Left lung (tissue), 10 donors: ENCODE results near the gene NAIF1. TPM values are rescaled to one million over a fixed set of nuclear protein-coding genes. Genes with fewer than 3 reads are reported as not detected.
A peak's percentile ranks its signal among the peaks of the same experiment; 100 is the strongest.
"Not testable (repeated sequence)": the region's sequence is repeated elsewhere in the genome, so short reads cannot be mapped to it uniquely, and the experiment has no call there.

Source experiments
- ATAC-seq: fragments of 200-7000 bp; cut with Tn5 transposase; one replicate; pipeline ENCODE4 v1.9.1; 2020; ENCODE audit warnings: moderate library complexity
- DNase-seq, 4 donors: peaks; one replicate each; pipeline ENCODE4 v3.0.0-alpha.2; 2013 to 2020
- H3K27ac ChIP-seq, 2 donors: fragments of 200-600 bp; sonication (generic) in 1 of 2; one replicate each; pipeline versions ENCODE4 v1.5.0 to v1.8.0; 2020 to 2021
- H3K27me3 ChIP-seq, 2 donors: fragments of 200-600 bp; sonication (generic) in 1 of 2; one replicate each; pipeline versions ENCODE4 v1.5.0 to v1.8.0; 2020 to 2021
- H3K36me3 ChIP-seq, 2 donors: fragments of 200-600 bp; sonication (generic) in 1 of 2; one replicate each; pipeline versions ENCODE4 v1.5.0 to v1.8.0; 2020 to 2021
- H3K4me1 ChIP-seq, 2 donors: fragments of 200-600 bp; one replicate each; pipeline ENCODE4 v1.8.0; 2021
- H3K4me3 ChIP-seq, 2 donors: fragments of 200-600 bp; sonication (generic) in 1 of 2; one replicate each; pipeline versions ENCODE4 v1.5.0 to v1.8.0; 2020 to 2021; ENCODE audit warnings: mild to moderate bottlenecking in 1 of 2
- H3K9me3 ChIP-seq, 2 donors: fragments of 200-600 bp; sonication (generic) in 1 of 2; one replicate each; pipeline versions ENCODE4 v1.5.0 to v1.8.0; 2020 to 2021
- intact Hi-C, 2 donors: fragments of 100-400 bp; cut with DNase I; formaldehyde crosslinking; loops; one replicate each; pipeline versions ENCODE4 v1.11.2 to v1.14.2; 2022
- polyA plus RNA-seq, 6 donors: library from polyadenylated mRNA; unstranded; fragments of 120-200 nt; gene quantifications; one replicate each; pipeline ENCODE4 v1.2.1, GENCODE V29; 2013; ENCODE audit not compliant: insufficient read length in 6 of 6
- total RNA-seq, 2 donors: library from RNA; stranded (reverse); fragmentation: NEBNext Ultra II Directional; extraction: Animal tissue kit (Norgen Biotek cat#: 25700); gene quantifications; one replicate each; pipeline ENCODE4 v1.2.1, GENCODE V29; 2021
- TF ChIP-seq, protein P1 (sequence below), 2 donors: fragments of 200-600 bp; sonication (generic) in 1 of 2; IDR thresholded peaks; one replicate each; pipeline versions ENCODE4 v1.5.0 to v1.8.0; 2021; ENCODE audit warnings: antibody characterized with exemption in 2 of 2
- donor health status: DM: no; HTN: yes; CAD: no.
- donor health status: DM: no; HTN: no; CAD: no.

The NAIF1 gene
- total and polyA plus RNA-seq, 8 donors = 7.7 to 11.5 (median 9.4) TPM

DNA sequence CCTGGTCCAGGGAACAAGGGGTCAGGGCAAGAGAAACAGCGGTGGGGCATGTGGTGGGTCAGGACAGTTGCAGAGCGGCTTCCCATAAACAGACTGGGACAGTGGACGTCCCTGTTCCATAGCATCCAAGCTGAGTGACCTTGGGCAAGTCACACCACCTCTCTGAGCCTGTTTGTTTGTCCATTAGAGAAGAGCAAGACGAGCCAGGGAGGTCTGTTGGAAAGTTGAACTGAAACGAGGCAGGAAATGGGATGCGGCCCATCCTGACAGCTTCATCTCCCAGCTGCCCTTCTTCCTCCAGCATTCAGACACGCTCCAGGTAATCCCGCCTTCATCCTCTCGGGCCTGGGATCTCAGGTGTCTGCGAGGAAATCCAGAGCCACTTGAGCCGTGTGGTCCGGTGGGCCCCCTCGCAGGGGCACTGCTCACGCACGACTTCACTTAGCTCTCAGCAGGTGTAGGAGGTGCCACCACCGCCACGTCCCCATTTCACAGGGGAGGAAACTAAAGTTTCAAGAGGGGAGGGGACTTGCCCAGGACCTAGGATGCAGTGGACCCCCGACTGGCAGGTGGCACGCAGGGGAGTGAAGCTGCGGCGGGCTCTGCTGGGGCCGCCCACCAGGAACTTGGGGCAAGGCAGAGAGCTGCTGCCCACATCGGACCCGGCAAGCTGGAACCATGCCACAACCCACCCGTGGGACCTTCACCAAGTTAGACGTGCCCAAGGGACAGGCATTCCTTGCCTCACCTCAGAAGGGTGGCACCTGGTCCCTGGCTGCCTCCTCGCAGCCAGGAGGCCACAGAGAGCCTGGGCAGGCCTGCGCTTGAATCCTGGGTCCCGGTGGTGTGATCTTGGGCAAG is 47.4 kb upstream of the NAIF1 start:
- H3K36me3 ChIP-seq = peaks cover 0 to 19% of the 10 kb centered on the region in 2 donors
- no peaks in the 10 kb centered on the region for H3K9me3 ChIP-seq
- no peak overlapping the region for H3K4me3 ChIP-seq
- TF ChIP-seq, protein P1, sequence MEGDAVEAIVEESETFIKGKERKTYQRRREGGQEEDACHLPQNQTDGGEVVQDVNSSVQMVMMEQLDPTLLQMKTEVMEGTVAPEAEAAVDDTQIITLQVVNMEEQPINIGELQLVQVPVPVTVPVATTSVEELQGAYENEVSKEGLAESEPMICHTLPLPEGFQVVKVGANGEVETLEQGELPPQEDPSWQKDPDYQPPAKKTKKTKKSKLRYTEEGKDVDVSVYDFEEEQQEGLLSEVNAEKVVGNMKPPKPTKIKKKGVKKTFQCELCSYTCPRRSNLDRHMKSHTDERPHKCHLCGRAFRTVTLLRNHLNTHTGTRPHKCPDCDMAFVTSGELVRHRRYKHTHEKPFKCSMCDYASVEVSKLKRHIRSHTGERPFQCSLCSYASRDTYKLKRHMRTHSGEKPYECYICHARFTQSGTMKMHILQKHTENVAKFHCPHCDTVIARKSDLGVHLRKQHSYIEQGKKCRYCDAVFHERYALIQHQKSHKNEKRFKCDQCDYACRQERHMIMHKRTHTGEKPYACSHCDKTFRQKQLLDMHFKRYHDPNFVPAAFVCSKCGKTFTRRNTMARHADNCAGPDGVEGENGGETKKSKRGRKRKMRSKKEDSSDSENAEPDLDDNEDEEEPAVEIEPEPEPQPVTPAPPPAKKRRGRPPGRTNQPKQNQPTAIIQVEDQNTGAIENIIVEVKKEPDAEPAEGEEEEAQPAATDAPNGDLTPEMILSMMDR (IDR thresholded peaks at IDR 0.05) = no peak
- DNase-seq (peak in 2 of 4 donors; percentile 30 to 55), ATAC-seq (no peak)
- no peak overlapping the region for H3K27ac ChIP-seq
- intact Hi-C loops = loop anchor here in 1 of 2 donors (10.0 kb wide), 1 partner anchor 170 kb away; no protein-coding TSS in a partner anchor
- H3K4me1 ChIP-seq = peaks cover 4 to 18% of the 10 kb centered on the region in 2 donors
- H3K27me3 ChIP-seq = no peaks in the 10 kb centered on the region

DNA sequence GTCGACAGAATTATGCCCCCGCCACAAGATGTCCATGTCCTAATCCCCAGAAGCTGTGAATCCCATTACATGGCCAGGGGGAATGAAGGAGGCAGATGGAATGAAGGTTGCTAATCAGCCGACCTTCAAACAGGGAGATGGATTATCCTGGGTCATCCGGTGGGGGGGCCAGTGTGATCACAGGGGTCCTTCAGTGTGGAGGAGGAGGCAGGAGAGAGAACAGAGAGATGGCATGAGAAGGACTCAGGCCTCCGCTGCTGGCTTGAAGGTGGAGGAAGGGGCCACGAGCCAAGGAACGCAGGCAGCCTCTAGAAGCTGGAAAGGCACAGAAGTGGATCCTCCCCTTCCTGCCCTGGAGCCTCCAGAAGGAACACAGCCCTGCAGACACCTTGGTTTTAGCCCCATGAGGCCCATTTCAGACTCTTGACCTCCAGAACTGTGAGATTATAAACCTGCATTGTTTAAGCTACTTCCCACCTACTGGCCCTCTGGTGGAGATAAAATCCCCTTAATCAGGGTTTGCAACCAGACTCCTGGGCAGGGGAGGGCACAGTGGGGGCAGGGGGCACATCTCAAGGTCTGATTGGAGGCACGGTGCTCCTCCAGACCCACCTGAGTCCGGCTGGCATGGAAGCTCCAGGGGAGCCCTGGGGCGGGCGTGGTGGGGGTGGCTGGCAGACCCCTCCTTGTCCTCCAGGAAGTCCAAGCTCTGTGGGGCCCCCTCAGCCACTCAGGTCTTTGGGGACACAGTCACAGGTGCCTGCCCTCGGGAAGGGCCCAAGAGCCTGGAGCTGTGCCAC is 46.6 kb upstream of the NAIF1 start:
- intact Hi-C loops = loop anchor here in 1 of 2 donors (10.0 kb wide), 1 partner anchor 169 kb away; no protein-coding TSS in a partner anchor
- peaks cover 0 to 27% of the 10 kb centered on the region in 2 donors for H3K36me3 ChIP-seq
- H3K9me3 ChIP-seq = no peaks in the 10 kb centered on the region
- peaks cover 4 to 18% of the 10 kb centered on the region in 2 donors for H3K4me1 ChIP-seq
- ATAC-seq = no peak
- TF ChIP-seq, protein P1 (IDR thresholded peaks at IDR 0.05) = no peak
- H3K27ac ChIP-seq = no peak overlapping the region
- peak in 2 of 4 donors; percentile 24 to 65 for DNase-seq
- no peak overlapping the region for H3K4me3 ChIP-seq
- H3K27me3 ChIP-seq = no peaks in the 10 kb centered on the region

DNA sequence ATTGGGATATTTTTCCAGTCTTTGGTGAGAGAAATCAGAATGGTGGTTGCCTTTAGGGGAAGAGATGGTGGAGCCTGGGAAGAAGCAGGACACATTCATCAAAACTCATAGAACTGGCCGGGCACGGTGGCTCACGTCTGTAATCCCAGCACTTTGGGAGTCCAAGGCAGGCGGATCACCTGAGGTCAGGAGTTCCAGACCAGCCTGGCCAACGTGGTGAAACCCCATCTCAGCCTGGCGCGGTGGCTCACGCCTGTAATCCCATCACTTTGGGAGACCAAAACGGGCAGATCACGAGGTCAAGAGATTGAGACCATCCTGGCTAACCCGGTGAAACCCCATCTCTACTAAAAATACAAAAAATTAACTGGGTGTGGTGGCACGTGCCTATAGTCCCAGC is 44.6 kb upstream of the NAIF1 start:
- peak in 2 of 4 donors; percentile 6 to 22 for DNase-seq
- H3K36me3 ChIP-seq = peaks cover 0 to 47% of the 10 kb centered on the region in 2 donors
- intact Hi-C loops = loop anchor here in 1 of 2 donors (10.0 kb wide), 1 partner anchor 167 kb away; no protein-coding TSS in a partner anchor
- not testable (repeated sequence) for H3K27me3 ChIP-seq, H3K4me3 ChIP-seq, H3K27ac ChIP-seq, H3K4me1 ChIP-seq, ATAC-seq, H3K9me3 ChIP-seq

DNA sequence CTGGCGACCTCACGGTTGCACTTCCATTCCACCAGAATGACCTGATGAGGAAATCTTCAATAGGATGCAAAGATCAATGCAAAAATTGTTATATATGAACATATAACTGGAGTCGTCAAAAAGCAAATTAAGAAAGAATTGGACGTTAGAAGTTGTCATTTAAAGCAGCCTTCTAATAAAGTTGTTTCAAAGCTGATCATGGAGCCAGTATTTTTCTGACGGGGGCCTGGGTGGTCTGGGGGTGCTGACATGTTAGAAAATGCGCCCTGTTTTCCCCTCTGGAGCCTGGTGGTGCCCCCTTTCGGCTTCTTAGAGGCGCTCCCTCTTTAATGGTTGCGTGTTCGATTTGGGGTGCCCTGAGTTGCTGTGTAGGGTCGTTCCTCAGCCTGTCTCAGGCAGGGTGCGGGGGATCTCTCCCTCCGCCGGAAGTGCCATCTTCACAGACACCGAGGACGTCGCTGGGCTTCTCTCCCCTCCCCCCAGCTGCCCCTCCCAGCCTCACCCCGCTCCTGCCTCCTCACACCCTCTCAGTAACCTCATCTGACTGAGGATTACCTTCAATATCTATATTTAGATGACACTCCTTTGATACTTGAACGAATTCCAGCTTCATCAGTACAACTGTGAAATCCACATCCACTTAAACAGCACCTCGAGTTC is 42.1 kb upstream of the NAIF1 start:
- TF ChIP-seq, protein P1 (IDR thresholded peaks at IDR 0.05) = no peak
- DNase-seq (no peak), ATAC-seq (no peak)
- Histone ChIP-seq H3K27me3 (no peaks in the 10 kb centered on the region), H3K4me1 (peaks cover 0 to 3% of the 10 kb centered on the region in 2 donors), H3K4me3 (no peak overlapping the region), H3K9me3 (no peaks in the 10 kb centered on the region), H3K27ac (no peak overlapping the region), H3K36me3 (peaks cover 0 to 62% of the 10 kb centered on the region in 2 donors)
- intact Hi-C loops = no loop called here

DNA sequence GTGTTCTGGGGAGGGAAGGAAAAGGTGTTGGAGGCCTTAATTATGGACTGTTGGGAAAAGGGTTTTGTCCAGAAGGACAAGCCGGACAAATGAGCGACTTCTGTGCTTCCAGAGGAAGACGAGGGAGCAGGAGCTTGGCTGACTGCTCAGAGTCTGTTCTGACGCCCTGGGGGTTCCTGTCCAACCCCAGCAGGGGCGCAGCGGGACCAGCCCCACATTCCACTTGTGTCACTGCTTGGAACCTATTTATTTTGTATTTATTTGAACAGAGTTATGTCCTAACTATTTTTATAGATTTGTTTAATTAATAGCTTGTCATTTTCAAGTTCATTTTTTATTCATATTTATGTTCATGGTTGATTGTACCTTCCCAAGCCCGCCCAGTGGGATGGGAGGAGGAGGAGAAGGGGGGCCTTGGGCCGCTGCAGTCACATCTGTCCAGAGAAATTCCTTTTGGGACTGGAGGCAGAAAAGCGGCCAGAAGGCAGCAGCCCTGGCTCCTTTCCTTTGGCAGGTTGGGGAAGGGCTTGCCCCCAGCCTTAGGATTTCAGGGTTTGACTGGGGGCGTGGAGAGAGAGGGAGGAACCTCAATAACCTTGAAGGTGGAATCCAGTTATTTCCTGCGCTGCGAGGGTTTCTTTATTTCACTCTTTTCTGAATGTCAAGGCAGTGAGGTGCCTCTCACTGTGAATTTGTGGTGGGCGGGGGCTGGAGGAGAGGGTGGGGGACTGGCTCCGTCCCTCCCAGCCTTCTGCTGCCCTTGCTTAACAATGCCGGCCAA is 41.3 kb upstream of the NAIF1 start:
- ATAC-seq = no peak
- Histone ChIP-seq H3K4me3 (no peak overlapping the region), H3K27me3 (no peaks in the 10 kb centered on the region), H3K9me3 (no peaks in the 10 kb centered on the region), H3K4me1 (peaks cover 0 to 10% of the 10 kb centered on the region in 2 donors), H3K27ac (no peak overlapping the region), H3K36me3 (peaks cover 0 to 63% of the 10 kb centered on the region in 2 donors)
- intact Hi-C loops = no loop called here
- TF ChIP-seq, protein P1 (IDR thresholded peaks at IDR 0.05) = no peak
- DNase-seq = no peak
